Heart right ventricle (tissue), 16 donors: ENCODE measurements around the gene R3HDM1. TPM values are rescaled to one million over a fixed set of nuclear protein-coding genes. Genes with fewer than 3 reads are reported as not detected.
"Not testable (repeated sequence)": the region's sequence is repeated elsewhere in the genome, so short reads cannot be mapped to it uniquely, and the experiment has no call there.

Experiments
- ATAC-seq, 8 donors: fragments of 200-7000 bp; cut with Tn5 transposase; one replicate each; pipeline ENCODE4 v1.9.1; 2020; ENCODE audit warnings: mild to moderate bottlenecking in 8 of 8, moderate library complexity in 8 of 8, moderate number of reproducible peaks in 1 of 8
- DNase-seq, 2 donors: peaks; one replicate each; pipeline ENCODE4 v3.0.0-alpha.2; 2020
- H3K27ac ChIP-seq, 10 donors: fragments of 200-600 bp; sonication (generic) in 2 of 10; one replicate each; pipeline versions ENCODE4 v1.5.0 to v1.8.0; 2020 to 2022; ENCODE audit warnings: mild to moderate bottlenecking in 3 of 10
- H3K27me3 ChIP-seq, 7 donors: fragments of 200-600 bp; one replicate each; pipeline ENCODE4 v1.8.0; 2021 to 2022; ENCODE audit warnings: mild to moderate bottlenecking in 2 of 7
- H3K36me3 ChIP-seq, 9 donors: fragments of 200-600 bp; sonication (generic) in 1 of 9; one replicate each; pipeline versions ENCODE4 v1.5.0 to v1.8.0; 2020 to 2022; ENCODE audit warnings: mild to moderate bottlenecking in 2 of 9
- H3K4me1 ChIP-seq, 9 donors: fragments of 200-600 bp; sonication (generic) in 1 of 9; one replicate each; pipeline versions ENCODE4 v1.5.0 to v1.8.0; 2020 to 2022; ENCODE audit warnings: mild to moderate bottlenecking in 4 of 9
- H3K4me3 ChIP-seq, 10 donors: fragments of 200-600 bp; sonication (generic) in 2 of 10; one replicate each; pipeline versions ENCODE4 v1.5.0 to v1.8.0; 2020 to 2022; ENCODE audit warnings: mild to moderate bottlenecking in 7 of 10, moderate library complexity in 2 of 10
- H3K9me3 ChIP-seq, 11 donors: fragments of 200-600 bp in 10 of 11; sonication (generic) in 2 of 11; one replicate each; pipeline versions ENCODE4 v1.5.0 to v1.8.0; 2013 to 2022; ENCODE audit warnings: mild to moderate bottlenecking in 2 of 11, control low read depth in 1 of 11, moderate library complexity in 1 of 11
- CTCF ChIP-seq, 9 donors: fragments of 200-600 bp; sonication (generic) in 2 of 9; IDR thresholded peaks; one replicate each; pipeline versions ENCODE4 v1.5.0 to v1.8.0; 2021 to 2022; ENCODE audit warnings: antibody characterized with exemption in 9 of 9, mild to moderate bottlenecking in 5 of 9, moderate library complexity in 1 of 9
- WGBS, 2 donors: extraction: QIAGEN DNeasy Blood & Tissue Kit; methylation state at CpG; one replicate each; pipeline ENCODE4 v1.1.7; 2013; ENCODE audit warnings: inconsistent platforms in 1 of 2; 5-methylcytosine and 5-hydroxymethylcytosine counted together
- intact Hi-C, 10 donors: fragments of 100-400 bp; cut with DNase I; formaldehyde crosslinking; loops; one replicate each; pipeline versions ENCODE4 v1.11.1 to v1.14.2; 2022
- polyA plus RNA-seq, 2 donors: library from polyadenylated mRNA; stranded (reverse); fragments of 200-250 nt; gene quantifications; one replicate each; pipeline ENCODE4 v1.2.3, GENCODE V29; 2013
- total RNA-seq, 10 donors: library from RNA; stranded (reverse); fragmentation: NEBNext Ultra II Directional in 3 of 10; extraction: Animal tissue kit (Norgen Biotek cat#: 25700) in 3 of 10; gene quantifications; one replicate each; pipeline versions ENCODE4 v1.2.1 to v1.2.4, GENCODE V29; 2021 to 2023
- donor health status: Arrhythmogenic right ventricular cardiomyopathy.
- donor health status: ischemic (EF 13 %, LVEDD 7.1; RV severe dilation, severe dysfunction).
- donor health status: healthy with polysubstance abuse.
- donor health status: DM: no; HTN: yes; CAD: no.
- donor health status: DM: no; HTN: no; CAD: no.
- donor health status: ischemic (EF 25% LVEDD 6.9; RV normal size, moderate dysfunction).
- donor health status: ischemic (EF 25% LVEDD 5.7; RV mildly dilated, moderate dysfunction).
- donor health status: healthy.
- donor health status: DM: yes; HTN: yes; CAD: no.
- donor health status: Ischemic cardiomyopathy.
- donor health status: ischemic (EF 35%, LVEDD 5.7; RV mildly dilated, moderate dysfunction).
- donor health status: nonischemic (EF 11% LVEDD 7.7; RV severe dilation, severe dysfunction).
- donor health status: DM: yes; HTN: yes; CAD: no.
- donor health status: PGD.
- donor health status: ischemic (EF 29% LVEDD 5.4; RV normal size, mild dysfunction).
- donor health status: nonischemic (EF 23%, LVEDD 6.1; RV moderate dilation, normal function).

R3HDM1 gene
- total and polyA plus RNA-seq, 12 donors = 6.1 to 22.2 (median 17.5) TPM

- Histone ChIP-seq H3K36me3 (peaks cover 0 to 92% (median 17%) of the 10 kb centered on the region in 9 donors), H3K27ac (no peak overlapping the region), H3K9me3 (no peaks in the 10 kb centered on the region), H3K27me3 (no peaks in the 10 kb centered on the region), H3K4me1 (no peaks in the 10 kb centered on the region), H3K4me3 (no peak overlapping the region)
- no peak for TF ChIP-seq CTCF (IDR thresholded peaks at IDR 0.05)
- intact Hi-C loops = no loop called here
- ATAC-seq = no peak
- WGBS, 2 donors = 93 to 100% methylated on average over 1 of the region's 1 CpG
- DNase-seq = no peak
Observed at GRCh38 chr2:135650721-135651120, 119.4 kb downstream of the R3HDM1 start.

GRCh38 chr2:135651717-135652116 lies 120.4 kb downstream of the R3HDM1 start:
- H3K27me3 ChIP-seq = no peaks in the 10 kb centered on the region
- H3K4me3 ChIP-seq = no peak overlapping the region
- TF ChIP-seq CTCF (IDR thresholded peaks at IDR 0.05) = no peak
- DNase-seq (no peak), ATAC-seq (no peak)
- H3K4me1 ChIP-seq = no peaks in the 10 kb centered on the region
- no peak overlapping the region for H3K27ac ChIP-seq
- 92 to 96% methylated on average over 3 of the region's 3 CpGs for WGBS, 2 donors
- H3K36me3 ChIP-seq = peaks cover 0 to 87% (median 18%) of the 10 kb centered on the region in 9 donors
- intact Hi-C loops = no loop called here
- H3K9me3 ChIP-seq = no peaks in the 10 kb centered on the region

- H3K27me3 ChIP-seq, H3K4me1 ChIP-seq, DNase-seq, ATAC-seq, H3K4me3 ChIP-seq, H3K9me3 ChIP-seq, H3K27ac ChIP-seq, intact Hi-C loops: not testable (repeated sequence)
- peaks cover 0 to 82% (median 28%) of the 10 kb centered on the region in 9 donors for H3K36me3 ChIP-seq
- WGBS, 2 donors = 95 to 98% methylated on average over 5 of the region's 5 CpGs
Observed at GRCh38 chr2:135654239-135654638, 123.0 kb downstream of the R3HDM1 start.

GRCh38 chr2:135657806-135658582 lies 126.7 kb downstream of the R3HDM1 start:
- ATAC-seq = no peak
- H3K9me3 ChIP-seq = no peaks in the 10 kb centered on the region
- H3K36me3 ChIP-seq = peaks cover 0 to 87% (median 16%) of the 10 kb centered on the region in 9 donors
- no peak overlapping the region for H3K4me3 ChIP-seq
- no peak for DNase-seq
- WGBS, 2 donors = 89 to 96% methylated on average over 12 of the region's 12 CpGs
- no peak overlapping the region for H3K27ac ChIP-seq
- intact Hi-C loops = no loop called here
- no peak for TF ChIP-seq CTCF (IDR thresholded peaks at IDR 0.05)
- no peaks in the 10 kb centered on the region for H3K4me1 ChIP-seq
- no peaks in the 10 kb centered on the region for H3K27me3 ChIP-seq

GRCh38 chr2:135662088-135662487 lies 130.8 kb downstream of the R3HDM1 start:
- no peak for DNase-seq
- intact Hi-C loops = no loop called here
- TF ChIP-seq CTCF (IDR thresholded peaks at IDR 0.05) = no peak
- Histone ChIP-seq H3K4me3 (no peak overlapping the region), H3K9me3 (no peaks in the 10 kb centered on the region), H3K27ac (no peak overlapping the region), H3K4me1 (peaks cover 0 to 8% (median 6%) of the 10 kb centered on the region in 9 donors), H3K36me3 (peaks cover 0 to 62% (median 9%) of the 10 kb centered on the region in 9 donors), H3K27me3 (no peaks in the 10 kb centered on the region)
- 54 to 85% methylated on average over 1 of the region's 1 CpG for WGBS, 2 donors
- no peak for ATAC-seq
